Chondrocyte (in vitro differentiated cells): Measurements from ENCODE around the gene MRC2. TPM values are rescaled to one million over a fixed set of nuclear protein-coding genes. Genes with fewer than 3 reads are reported as not detected.

Experiments
- DNase-seq: peaks from one replicate; pipeline ENCODE4 v3.0.0; 2021; ENCODE audit warnings: mixed read lengths, low spot score
- H3K27ac Mint-ChIP-seq: one replicate; pipeline ENCODE4 v1.8.0; 2021; ENCODE audit warnings: mild to moderate bottlenecking, moderate library complexity, mixed read lengths; ENCODE audit not compliant: unreplicated experiment
- H3K27me3 Mint-ChIP-seq: 2 replicates; pipeline ENCODE4 v1.8.0; 2021; ENCODE audit warnings: low read depth, mixed read lengths
- H3K36me3 Mint-ChIP-seq: 2 replicates; pipeline ENCODE4 v1.8.0; 2021; ENCODE audit warnings: low read depth, mixed read lengths
- H3K4me1 Mint-ChIP-seq: 2 replicates; pipeline ENCODE4 v1.8.0; 2021; ENCODE audit warnings: low read depth, mild to moderate bottlenecking, mixed read lengths
- H3K4me3 Mint-ChIP-seq: one replicate; pipeline ENCODE4 v1.8.0; 2021; ENCODE audit warnings: mild to moderate bottlenecking, moderate library complexity, mixed read lengths; ENCODE audit not compliant: unreplicated experiment
- H3K9me3 Mint-ChIP-seq: 2 replicates; pipeline ENCODE4 v1.8.0; 2021; ENCODE audit warnings: low read depth, mixed read lengths
- total RNA-seq: library from RNA; stranded (reverse); gene quantifications from 3 replicates; pipeline ENCODE4 v1.2.1, GENCODE V29; 2021
- TF ChIP-seq, protein P1 (sequence below): fragments of 200-600 bp; sonication (generic); IDR thresholded peaks from 2 replicates; pipeline ENCODE4 v1.5.0; 2021; ENCODE audit warnings: antibody characterized with exemption, mild to moderate bottlenecking, moderate library complexity

Gene MRC2
- total RNA-seq, 1 donor from 2014 or later: 353 TPM

DNA sequence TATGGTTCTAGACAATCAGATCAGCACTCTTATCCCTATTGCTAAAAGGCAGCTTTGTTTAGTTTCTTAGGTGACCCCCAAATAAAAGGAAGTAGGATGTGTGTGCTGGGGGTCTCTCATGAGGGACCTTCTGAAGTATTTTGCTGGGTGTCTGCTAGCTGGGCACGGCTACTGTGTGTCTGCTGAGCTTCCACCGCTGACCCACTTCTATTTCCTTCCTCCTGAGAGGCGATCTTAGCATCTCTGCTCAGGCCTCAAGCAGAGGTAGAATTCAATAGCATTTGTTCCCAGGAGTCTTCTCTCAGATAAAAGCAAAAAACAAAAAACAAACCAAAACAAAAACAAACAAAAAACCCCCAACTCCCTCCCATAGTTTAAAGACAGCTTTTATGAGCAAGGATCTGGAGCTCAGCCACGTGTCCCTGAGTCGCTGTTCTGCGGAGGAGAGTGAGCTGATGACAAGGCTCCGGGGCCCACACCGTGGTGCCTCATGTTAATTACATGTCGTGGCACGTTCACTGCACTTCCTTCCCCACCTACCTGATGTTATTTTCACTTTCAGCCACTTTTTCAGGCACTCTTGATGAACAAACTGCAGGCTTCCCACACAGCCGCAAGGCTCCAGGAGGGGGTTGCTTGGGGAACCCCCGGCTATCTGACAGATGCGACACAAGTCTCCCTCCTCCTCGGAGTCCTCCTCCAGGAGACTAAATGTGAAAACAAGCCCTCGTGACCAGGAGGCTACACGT lies 97.1 kb downstream of the MRC2 start:
- H3K9me3 Mint-ChIP-seq: peaks cover 6% of the 10 kb centered on the region
- peaks cover 2% of the 10 kb centered on the region for H3K36me3 Mint-ChIP-seq

GRCh38 chr17:62725791-62726249 lies 98.3 kb downstream of the MRC2 start:
- TF ChIP-seq, protein P1, sequence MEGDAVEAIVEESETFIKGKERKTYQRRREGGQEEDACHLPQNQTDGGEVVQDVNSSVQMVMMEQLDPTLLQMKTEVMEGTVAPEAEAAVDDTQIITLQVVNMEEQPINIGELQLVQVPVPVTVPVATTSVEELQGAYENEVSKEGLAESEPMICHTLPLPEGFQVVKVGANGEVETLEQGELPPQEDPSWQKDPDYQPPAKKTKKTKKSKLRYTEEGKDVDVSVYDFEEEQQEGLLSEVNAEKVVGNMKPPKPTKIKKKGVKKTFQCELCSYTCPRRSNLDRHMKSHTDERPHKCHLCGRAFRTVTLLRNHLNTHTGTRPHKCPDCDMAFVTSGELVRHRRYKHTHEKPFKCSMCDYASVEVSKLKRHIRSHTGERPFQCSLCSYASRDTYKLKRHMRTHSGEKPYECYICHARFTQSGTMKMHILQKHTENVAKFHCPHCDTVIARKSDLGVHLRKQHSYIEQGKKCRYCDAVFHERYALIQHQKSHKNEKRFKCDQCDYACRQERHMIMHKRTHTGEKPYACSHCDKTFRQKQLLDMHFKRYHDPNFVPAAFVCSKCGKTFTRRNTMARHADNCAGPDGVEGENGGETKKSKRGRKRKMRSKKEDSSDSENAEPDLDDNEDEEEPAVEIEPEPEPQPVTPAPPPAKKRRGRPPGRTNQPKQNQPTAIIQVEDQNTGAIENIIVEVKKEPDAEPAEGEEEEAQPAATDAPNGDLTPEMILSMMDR: no peak
- H3K36me3 Mint-ChIP-seq: no peaks in the 10 kb centered on the region
- H3K27me3 Mint-ChIP-seq: no peaks in the 10 kb centered on the region
- no peak overlapping the region for H3K27ac Mint-ChIP-seq
- H3K4me3 Mint-ChIP-seq: no peak overlapping the region
- no peak for DNase-seq
- H3K4me1 Mint-ChIP-seq: peaks cover 16% of the 10 kb centered on the region
- no peaks in the 10 kb centered on the region for H3K9me3 Mint-ChIP-seq

More for the DNA sequence above, 97.1 kb downstream of the MRC2 start:
- no peak for DNase-seq
- peak overlapping the region; percentile 22 for H3K27ac Mint-ChIP-seq
- TF ChIP-seq, protein P1: no peak
- H3K27me3 Mint-ChIP-seq: no peaks in the 10 kb centered on the region
- no peak overlapping the region for H3K4me3 Mint-ChIP-seq
- peaks cover 16% of the 10 kb centered on the region for H3K4me1 Mint-ChIP-seq

- Mint-ChIP-seq H3K27ac (no peak overlapping the region), H3K9me3 (no peaks in the 10 kb centered on the region), H3K4me3 (no peak overlapping the region), H3K4me1 (peaks cover 11% of the 10 kb centered on the region), H3K27me3 (no peaks in the 10 kb centered on the region), H3K36me3 (no peaks in the 10 kb centered on the region)
- DNase-seq: no peak
- TF ChIP-seq, protein P1: no peak
Measured at GRCh38 chr17:62727916-62728672, 100.6 kb downstream of the MRC2 start.

- Mint-ChIP-seq H3K9me3 (no peaks in the 10 kb centered on the region), H3K4me1 (no peaks in the 10 kb centered on the region)
- TF ChIP-seq, protein P1: no peak
Measured at GRCh38 chr17:62732125-62732524, 104.7 kb downstream of the MRC2 start.

DNA sequence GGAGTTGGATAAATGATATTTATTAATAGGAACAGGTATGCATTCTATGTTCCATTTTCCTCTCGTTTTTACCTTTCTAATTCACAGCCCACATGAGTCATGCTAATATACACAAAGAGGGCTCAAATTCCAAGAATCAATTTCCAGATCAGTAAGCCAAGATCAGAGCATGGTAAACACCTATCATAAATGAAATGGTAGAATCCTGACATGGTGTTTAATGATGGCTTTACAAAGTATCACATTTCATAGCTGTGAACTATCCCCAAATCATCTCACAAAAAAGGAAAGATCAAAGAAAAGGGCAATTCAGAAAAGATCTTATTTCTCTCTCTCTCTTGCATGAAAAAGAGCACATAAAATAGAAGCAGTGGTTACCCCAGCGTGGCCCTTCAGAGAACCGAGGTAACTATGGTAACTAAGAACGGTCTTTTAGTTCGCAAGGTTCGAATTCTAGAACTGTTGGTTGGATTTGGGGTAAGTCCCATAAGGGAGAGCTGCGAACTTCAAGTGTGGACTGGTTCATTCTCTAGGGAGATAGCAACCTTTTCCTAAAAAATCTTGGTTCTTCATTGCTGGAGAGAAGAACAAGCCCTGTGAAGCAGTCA lies 107.7 kb downstream of the MRC2 start:
- TF ChIP-seq, protein P1: no peak
- no peaks in the 10 kb centered on the region for H3K9me3 Mint-ChIP-seq
- H3K27me3 Mint-ChIP-seq: no peaks in the 10 kb centered on the region
- peaks cover 7% of the 10 kb centered on the region for H3K4me1 Mint-ChIP-seq
- no peaks in the 10 kb centered on the region for H3K36me3 Mint-ChIP-seq
- DNase-seq: no peak
- H3K4me3 Mint-ChIP-seq: no peak overlapping the region
- H3K27ac Mint-ChIP-seq: no peak overlapping the region

More at GRCh38 chr17:62732125-62732524, 104.7 kb downstream of the MRC2 start:
- DNase-seq: no peak
- H3K27me3 Mint-ChIP-seq: no peaks in the 10 kb centered on the region
- no peak overlapping the region for H3K4me3 Mint-ChIP-seq
- no peak overlapping the region for H3K27ac Mint-ChIP-seq
- H3K36me3 Mint-ChIP-seq: no peaks in the 10 kb centered on the region
